A549 (cell line): ENCODE results near the gene HINFP.

ENCODE experiments used
- CTCF ChIP-seq: fragments of >200 bp; sonication (Bioruptor Twin); formaldehyde crosslinking; IDR thresholded peaks from 3 replicates; pipeline ENCODE4 v1.5.1; 2016
- HOXA7 ChIP-seq: fragments of 250-450 bp; sonication (Bioruptor Pico); IDR thresholded peaks from 2 replicates; pipeline ENCODE4 v1.5.0; 2020; ENCODE audit warnings: mild to moderate bottlenecking, moderate library complexity
- MAX ChIP-seq: IDR thresholded peaks from 2 replicates; pipeline ENCODE4 v1.6.1; 2012

GRCh38 chr11:119172513-119172912, 51.1 kb downstream of the HINFP start:
- TF ChIP-seq HOXA7 (no peak), CTCF (no peak), MAX (no peak)
